WTC11 (cell line): ENCODE results near the gene R3HCC1L. TPM values are rescaled to one million over a fixed set of nuclear protein-coding genes. Genes with fewer than 3 reads are reported as not detected.

Experiments used
- ATAC-seq: fragments of 200-7000 bp; cut with Tn5 transposase; 2 replicates; pipeline ENCODE4 v1.10.0; 2021; ENCODE audit warnings: mild to moderate bottlenecking, moderate library complexity
- Bru-seq: library from RNA; stranded (reverse); fragments of 400-500 nt; gene quantifications from one replicate; lab custom pipeline; 2021; lab: Mats Ljungman, UMichigan
- CTCF ChIA-PET: fragments of 300-600 bp; sonication (Branson Sonifier 250); formaldehyde crosslinking; loops from one replicate; lab custom pipeline; 2021; ENCODE audit warnings: antibody characterized with exemption; lab: Charles Lee
- POLR2A ChIA-PET: fragments of 350-600 bp; sonication (Branson Sonifier 250); formaldehyde crosslinking; loops from one replicate; lab custom pipeline; 2021; ENCODE audit warnings: antibody characterized with exemption; lab: Charles Lee
- DNase-seq: peaks from one replicate; pipeline ENCODE4 v3.0.0; 2021; ENCODE audit warnings: low spot score
- H3K27ac Mint-ChIP-seq: 2 replicates; pipeline ENCODE4 v1.8.0; 2021; ENCODE audit warnings: mixed read lengths
- H3K27me3 Mint-ChIP-seq: 2 replicates; pipeline ENCODE4 v1.8.0; 2021; ENCODE audit warnings: low read depth, mild to moderate bottlenecking, moderate library complexity, mixed read lengths
- H3K36me3 Mint-ChIP-seq: 2 replicates; pipeline ENCODE4 v1.8.0; 2021; ENCODE audit warnings: mixed read lengths
- H3K4me1 Mint-ChIP-seq: 2 replicates; pipeline ENCODE4 v1.8.0; 2022; ENCODE audit warnings: mixed read lengths
- H3K4me3 Mint-ChIP-seq: 2 replicates; pipeline ENCODE4 v1.8.0; 2021; ENCODE audit warnings: mild to moderate bottlenecking, moderate library complexity, mixed read lengths
- H3K9me3 Mint-ChIP-seq: 2 replicates; pipeline ENCODE4 v1.8.0; 2021; ENCODE audit warnings: mixed read lengths
- ATF2 ChIP-seq: sonication (generic); formaldehyde crosslinking; IDR thresholded peaks from 2 replicates; pipeline ENCODE4 v1.8.1; 2022; ENCODE audit warnings: low read depth, missing genetic modification reagents, borderline replicate concordance
- ATF3 ChIP-seq: sonication (generic); formaldehyde crosslinking; conservative IDR thresholded peaks from 2 replicates; pipeline ENCODE4 v1.8.1; 2022; ENCODE audit warnings: mild to moderate bottlenecking, missing genetic modification reagents
- CREM ChIP-seq: sonication (generic); formaldehyde crosslinking; IDR thresholded peaks from 2 replicates; pipeline ENCODE4 v1.8.1; 2022; ENCODE audit warnings: mild to moderate bottlenecking, missing genetic modification reagents, moderate library complexity
- E2F5 ChIP-seq: sonication (generic); formaldehyde crosslinking; IDR thresholded peaks from 2 replicates; pipeline ENCODE4 v1.8.1; 2022; ENCODE audit warnings: mild to moderate bottlenecking, moderate library complexity, missing genetic modification reagents
- EMX1 ChIP-seq: fragments of 250-450 bp; sonication (Bioruptor Pico); IDR thresholded peaks from 2 replicates; pipeline ENCODE4 v1.8.0; 2021; ENCODE audit warnings: mild to moderate bottlenecking
- FOXJ3 ChIP-seq: sonication (generic); formaldehyde crosslinking; IDR thresholded peaks from 2 replicates; pipeline ENCODE4 v1.9.0; 2021; ENCODE audit warnings: missing genetic modification reagents, mild to moderate bottlenecking, borderline replicate concordance
- FOXK1 ChIP-seq: sonication (generic); formaldehyde crosslinking; IDR thresholded peaks from 2 replicates; pipeline ENCODE4 v1.8.0; 2022; ENCODE audit warnings: mild to moderate bottlenecking, moderate library complexity, missing genetic modification reagents
- IRF1 ChIP-seq: sonication (generic); formaldehyde crosslinking; IDR thresholded peaks from 2 replicates; pipeline ENCODE4 v1.8.0; 2023; ENCODE audit warnings: missing genetic modification reagents
- IRF2 ChIP-seq: sonication (generic); formaldehyde crosslinking; IDR thresholded peaks from 2 replicates; pipeline ENCODE4 v1.8.0; 2022; ENCODE audit warnings: low read depth, missing genetic modification reagents, borderline replicate concordance
- JUN ChIP-seq: sonication (generic); formaldehyde crosslinking; IDR thresholded peaks from 2 replicates; pipeline ENCODE4 v1.8.0; 2023; ENCODE audit warnings: mild to moderate bottlenecking, missing genetic modification reagents
- MAX ChIP-seq: sonication (generic); formaldehyde crosslinking; IDR thresholded peaks from 2 replicates; pipeline ENCODE4 v1.8.0; 2022; ENCODE audit warnings: mild to moderate bottlenecking, missing genetic modification reagents
- MLX ChIP-seq: sonication (generic); formaldehyde crosslinking; IDR thresholded peaks from 2 replicates; pipeline ENCODE4 v1.8.1; 2023; ENCODE audit warnings: mild to moderate bottlenecking, missing genetic modification reagents, moderate library complexity
- MXD4 ChIP-seq: fragments of 250-450 bp; sonication (Bioruptor Pico); IDR thresholded peaks from 2 replicates; pipeline ENCODE4 v1.8.0; 2021; ENCODE audit warnings: mild to moderate bottlenecking, moderate library complexity, borderline replicate concordance
- OVOL2 ChIP-seq: fragments of 250-450 bp; sonication (Bioruptor Pico); IDR thresholded peaks from 2 replicates; pipeline ENCODE4 v1.9.0; 2021; ENCODE audit warnings: mild to moderate bottlenecking, borderline replicate concordance
- PRDM15 ChIP-seq: sonication (generic); formaldehyde crosslinking; IDR thresholded peaks from 2 replicates; pipeline ENCODE4 v1.8.0; 2022; ENCODE audit warnings: missing genetic modification reagents
- USF2 ChIP-seq: sonication (generic); formaldehyde crosslinking; IDR thresholded peaks from 2 replicates; pipeline ENCODE4 v1.8.1; 2023; ENCODE audit warnings: mild to moderate bottlenecking, missing genetic modification reagents, moderate library complexity
- ZMAT4 ChIP-seq: fragments of 250-450 bp; sonication (Bioruptor Pico); IDR thresholded peaks from 2 replicates; pipeline ENCODE4 v1.9.0; 2021; ENCODE audit warnings: mild to moderate bottlenecking
- ZNF138 ChIP-seq: sonication (generic); formaldehyde crosslinking; conservative IDR thresholded peaks from 2 replicates; pipeline ENCODE4 v1.8.1; 2022; ENCODE audit warnings: mild to moderate bottlenecking, moderate library complexity, missing genetic modification reagents
- ZNF232 ChIP-seq: sonication (generic); formaldehyde crosslinking; IDR thresholded peaks from 2 replicates; pipeline ENCODE4 v1.8.0; 2022; ENCODE audit warnings: mild to moderate bottlenecking, missing genetic modification reagents
- ZNF281 ChIP-seq: sonication (generic); formaldehyde crosslinking; IDR thresholded peaks from 2 replicates; pipeline ENCODE4 v1.8.0; 2023; ENCODE audit warnings: mild to moderate bottlenecking, missing genetic modification reagents
- ZNF423 ChIP-seq: fragments of 250-450 bp; sonication (Bioruptor Pico); IDR thresholded peaks from 2 replicates; pipeline ENCODE4 v2.1.2; 2022; ENCODE audit warnings: mild to moderate bottlenecking, moderate library complexity
- long read RNA-seq, 3 experiments: library from RNA in 1 of 3; library from capped mRNA in 1 of 3; library from polyadenylated mRNA in 1 of 3; unstranded in 2 of 3; stranded (forward) in 1 of 3; transcript quantifications; one replicate each; pipeline ENCODE4 v2.0.0, GENCODE V29; 2021
- total RNA-seq: library from RNA; stranded (reverse); gene quantifications from 3 replicates; pipeline ENCODE4 v1.2.3, GENCODE V29; 2021

R3HCC1L gene
- total RNA-seq (14.0 to 15.0 TPM (median 14.7 TPM) in 3 replicates), Bru-seq, nascent RNA (percentile 81 among the genes with signal in this experiment)
- long read RNA-seq, experiment 1, transcript R3HCC1L-201 (10 exons, 3,379 nt), result major isoform, 13 of 104 reads
- long read RNA-seq, experiment 1, partial matches to known transcripts, result 8 of 104 reads
- long read RNA-seq, experiment 1, other reads (novel, unspliced or antisense), result 82 of 104 reads
- long read RNA-seq, experiment 2, partial matches to known transcripts, result 7 of 17 reads
- long read RNA-seq, experiment 2, other reads (novel, unspliced or antisense), result 8 of 17 reads
- long read RNA-seq, experiment 3, partial matches to known transcripts, result 0 of 11 reads
- long read RNA-seq, experiment 3, other reads (novel, unspliced or antisense), result 11 of 11 reads

GRCh38 chr10:98134431-98135221 is at the start of gene R3HCC1L:
Gene R3HCC1L (plus strand): TSS chr10:98134657. CDS start chr10:98208115, 73,458 bp downstream.
- POLR2A ChIA-PET, result interaction anchor here (0.9 to 1.2 kb wide), 4 partner anchors 9 to 114 kb away, joined by 3 read pairs; no protein-coding TSS in a partner anchor
- Mint-ChIP-seq H3K9me3 (peaks cover 27% of the 10 kb centered on the region), H3K4me1 (peaks cover 31% of the 10 kb centered on the region), H3K4me3 (peak within 1 kb of the TSS; percentile 92), H3K36me3 (peaks cover 18% of the 10 kb centered on the region), H3K27ac (peak within 1 kb of the TSS; percentile 87), H3K27me3 (no peaks in the 10 kb centered on the region)
- DNase-seq (peak; percentile 93), ATAC-seq (peak; percentile 95)
- CTCF ChIA-PET, result interaction anchor here (0.8 to 1.7 kb wide), 7 partner anchors 36 to 372 kb away, joined by 3 to 17 read pairs (median 3); no protein-coding TSS in a partner anchor
- no peak for TF ChIP-seq ZNF138 (CRISPR knock-in tag)
- no peak for TF ChIP-seq IRF2 (CRISPR knock-in tag)
- peak; percentile 87; the same call in 1 of the 2 replicates for TF ChIP-seq E2F5
- TF ChIP-seq MXD4 (CRISPR knock-in tag), result no peak
- no peak for TF ChIP-seq IRF1 (CRISPR knock-in tag)
- TF ChIP-seq OVOL2 (CRISPR knock-in tag), result no peak
- TF ChIP-seq ATF3 (CRISPR knock-in tag), result no peak
- no peak for TF ChIP-seq FOXJ3 (CRISPR knock-in tag)
- TF ChIP-seq CREM (CRISPR knock-in tag), result peak; percentile 77
- no peak for TF ChIP-seq ZNF423 (CRISPR knock-in tag)
- TF ChIP-seq ATF2, result no peak
- TF ChIP-seq PRDM15, result no peak
- TF ChIP-seq MLX (CRISPR knock-in tag), result no peak
- TF ChIP-seq ZMAT4, result no peak
- TF ChIP-seq EMX1 (CRISPR knock-in tag), result no peak
- no peak for TF ChIP-seq MAX
- no peak for TF ChIP-seq ZNF281 (CRISPR knock-in tag)
- peak; percentile 38; the same call in 1 of the 2 replicates for TF ChIP-seq USF2
- no peak for TF ChIP-seq JUN (CRISPR knock-in tag)
- TF ChIP-seq FOXK1 (CRISPR knock-in tag), result peak; percentile 83; the same call in 1 of the 2 replicates
- TF ChIP-seq ZNF232 (CRISPR knock-in tag), result no peak
